Femur (tissue), 1 donor: ENCODE measurements around the gene RXRA.
"Not testable (repeated sequence)": the region's sequence is repeated elsewhere in the genome, so short reads cannot be mapped to it uniquely, and the experiment has no call there.

ENCODE experiments used
- DNase-seq: peaks from one replicate; pipeline ENCODE4 v3.0.0-alpha.2; 2017

The RXRA gene

GRCh38 chr9:134294153-134295071, 31.8 kb upstream of the RXRA start:
- DNase-seq = peak; percentile 75

GRCh38 chr9:134295101-134295745, 31.0 kb upstream of the RXRA start:
- no peak for DNase-seq

- DNase-seq = no peak
Measured at GRCh38 chr9:134295746-134296250, 30.5 kb upstream of the RXRA start.

- DNase-seq = no peak
Measured at GRCh38 chr9:134296301-134297082, 29.8 kb upstream of the RXRA start.

- DNase-seq = no peak
Measured at GRCh38 chr9:134297083-134297410, 29.2 kb upstream of the RXRA start.

GRCh38 chr9:134297576-134297975, 28.7 kb upstream of the RXRA start:
- no peak for DNase-seq

GRCh38 chr9:134298000-134298399, 28.3 kb upstream of the RXRA start:
- no peak for DNase-seq

- DNase-seq = no peak
Measured at GRCh38 chr9:134299068-134299467, 27.2 kb upstream of the RXRA start.

- no peak for DNase-seq
Measured at GRCh38 chr9:134299883-134300282, 26.4 kb upstream of the RXRA start.

- no peak for DNase-seq
Measured at GRCh38 chr9:134301387-134302129, 24.7 kb upstream of the RXRA start.

GRCh38 chr9:134302130-134302817, 24.0 kb upstream of the RXRA start:
- no peak for DNase-seq

GRCh38 chr9:134303601-134304000, 22.7 kb upstream of the RXRA start:
- no peak for DNase-seq

GRCh38 chr9:134304261-134304660, 22.0 kb upstream of the RXRA start:
- no peak for DNase-seq

GRCh38 chr9:134304690-134305089, 21.6 kb upstream of the RXRA start:
- no peak for DNase-seq

- DNase-seq = no peak
Measured at GRCh38 chr9:134305533-134305932, 20.7 kb upstream of the RXRA start.

- not testable (repeated sequence) for DNase-seq
Measured at GRCh38 chr9:134306042-134306441, 20.2 kb upstream of the RXRA start.

- no peak for DNase-seq
Measured at GRCh38 chr9:134306636-134307600, 19.3 kb upstream of the RXRA start.

- DNase-seq = no peak
Measured at GRCh38 chr9:134307674-134308638, 18.3 kb upstream of the RXRA start.

- not testable (repeated sequence) for DNase-seq
Measured at GRCh38 chr9:134308639-134309220, 17.5 kb upstream of the RXRA start.
